Measurements from ENCODE around the gene MEOX2. TPM values are rescaled to one million over a fixed set of nuclear protein-coding genes. Genes with fewer than 3 reads are reported as not detected.

Gene MEOX2
- total and polyA plus RNA-seq, 9 donors: 42.8 to 125 (median 60.0) TPM

GRCh38 chr7:15625466-15625865 lies 61.0 kb downstream of the MEOX2 start:
- no peaks in the 10 kb centered on the region for H3K9me3 ChIP-seq (replicated peaks; ENCODE audit: control insufficient read depth, low read depth, low read length)
- no peak overlapping the region for H3K27ac ChIP-seq (ENCODE audit: low read length)
- no peak for DNase-seq
- H3K4me1 ChIP-seq (ENCODE audit: control insufficient read depth, insufficient read depth, low read length): peaks cover 5% of the 10 kb centered on the region
- WGBS (ENCODE audit: insufficient coverage): no CpG with 5 or more reads among the region's 1 CpG
- no peak overlapping the region for H3K4me3 ChIP-seq (ENCODE audit: low read length)
- H3K36me3 ChIP-seq (ENCODE audit: control insufficient read depth, insufficient read depth, low read length): peaks cover 8% of the 10 kb centered on the region
- H3K27me3 ChIP-seq (ENCODE audit: control insufficient read depth, insufficient read depth, low read length): no peaks in the 10 kb centered on the region

GRCh38 chr7:15621468-15621867 lies 65.0 kb downstream of the MEOX2 start:
- Histone ChIP-seq H3K36me3 (ENCODE audit: control insufficient read depth, insufficient read depth, low read length) (peaks cover 8% of the 10 kb centered on the region), H3K4me1 (ENCODE audit: control insufficient read depth, insufficient read depth, low read length) (no peaks in the 10 kb centered on the region), H3K27me3 (ENCODE audit: control insufficient read depth, insufficient read depth, low read length) (no peaks in the 10 kb centered on the region), H3K27ac (ENCODE audit: low read length) (no peak overlapping the region), H3K9me3 (replicated peaks; ENCODE audit: control insufficient read depth, low read depth, low read length) (no peaks in the 10 kb centered on the region), H3K4me3 (ENCODE audit: low read length) (no peak overlapping the region)
- WGBS (ENCODE audit: insufficient coverage): no CpG with 5 or more reads among the region's 2 CpGs
- DNase-seq: no peak

- Histone ChIP-seq H3K27me3 (ENCODE audit: control insufficient read depth, insufficient read depth, low read length) (no peaks in the 10 kb centered on the region), H3K27ac (ENCODE audit: low read length) (peak overlapping the region; percentile 17), H3K4me3 (ENCODE audit: low read length) (no peak overlapping the region), H3K9me3 (replicated peaks; ENCODE audit: control insufficient read depth, low read depth, low read length) (no peaks in the 10 kb centered on the region), H3K36me3 (ENCODE audit: control insufficient read depth, insufficient read depth, low read length) (peaks cover 8% of the 10 kb centered on the region), H3K4me1 (ENCODE audit: control insufficient read depth, insufficient read depth, low read length) (no peaks in the 10 kb centered on the region)
- peak; percentile 48 for DNase-seq
- 0% methylated on average over 1 of the region's 6 CpGs for WGBS (ENCODE audit: insufficient coverage)
Observed at GRCh38 chr7:15620491-15621185, 65.8 kb downstream of the MEOX2 start.

- no peak for DNase-seq
- WGBS (ENCODE audit: insufficient coverage): no CpG with 5 or more reads among the region's 2 CpGs
- Histone ChIP-seq H3K27ac (ENCODE audit: low read length) (no peak overlapping the region), H3K9me3 (replicated peaks; ENCODE audit: control insufficient read depth, low read depth, low read length) (no peaks in the 10 kb centered on the region), H3K36me3 (ENCODE audit: control insufficient read depth, insufficient read depth, low read length) (peaks cover 3% of the 10 kb centered on the region), H3K4me1 (ENCODE audit: control insufficient read depth, insufficient read depth, low read length) (no peaks in the 10 kb centered on the region), H3K27me3 (ENCODE audit: control insufficient read depth, insufficient read depth, low read length) (no peaks in the 10 kb centered on the region), H3K4me3 (ENCODE audit: low read length) (no peak overlapping the region)
Observed at GRCh38 chr7:15618275-15618674, 68.2 kb downstream of the MEOX2 start.

GRCh38 chr7:15612205-15612604 lies 74.3 kb downstream of the MEOX2 start:
- no peaks in the 10 kb centered on the region for H3K9me3 ChIP-seq (replicated peaks; ENCODE audit: control insufficient read depth, low read depth, low read length)
- no CpG with 5 or more reads among the region's 8 CpGs for WGBS (ENCODE audit: insufficient coverage)
- H3K27me3 ChIP-seq (ENCODE audit: control insufficient read depth, insufficient read depth, low read length): no peaks in the 10 kb centered on the region
- H3K4me3 ChIP-seq (ENCODE audit: low read length): no peak overlapping the region
- no peaks in the 10 kb centered on the region for H3K36me3 ChIP-seq (ENCODE audit: control insufficient read depth, insufficient read depth, low read length)
- DNase-seq: no peak
- no peak overlapping the region for H3K27ac ChIP-seq (ENCODE audit: low read length)
- no peaks in the 10 kb centered on the region for H3K4me1 ChIP-seq (ENCODE audit: control insufficient read depth, insufficient read depth, low read length)

- Histone ChIP-seq H3K4me1 (ENCODE audit: control insufficient read depth, insufficient read depth, low read length) (no peaks in the 10 kb centered on the region), H3K4me3 (ENCODE audit: low read length) (no peak overlapping the region), H3K36me3 (ENCODE audit: control insufficient read depth, insufficient read depth, low read length) (no peaks in the 10 kb centered on the region), H3K27ac (ENCODE audit: low read length) (no peak overlapping the region), H3K9me3 (replicated peaks; ENCODE audit: control insufficient read depth, low read depth, low read length) (no peaks in the 10 kb centered on the region), H3K27me3 (ENCODE audit: control insufficient read depth, insufficient read depth, low read length) (no peaks in the 10 kb centered on the region)
- WGBS (ENCODE audit: insufficient coverage): 88% methylated on average over 1 of the region's 2 CpGs
- no peak for DNase-seq
Observed at GRCh38 chr7:15610503-15610902, 76.0 kb downstream of the MEOX2 start.

GRCh38 chr7:15609287-15609686 lies 77.2 kb downstream of the MEOX2 start:
- DNase-seq: no peak
- WGBS (ENCODE audit: insufficient coverage): no CpG with 5 or more reads among the region's 2 CpGs
- Histone ChIP-seq H3K36me3 (ENCODE audit: control insufficient read depth, insufficient read depth, low read length) (no peaks in the 10 kb centered on the region), H3K4me3 (ENCODE audit: low read length) (no peak overlapping the region), H3K9me3 (replicated peaks; ENCODE audit: control insufficient read depth, low read depth, low read length) (no peaks in the 10 kb centered on the region), H3K27me3 (ENCODE audit: control insufficient read depth, insufficient read depth, low read length) (no peaks in the 10 kb centered on the region), H3K27ac (ENCODE audit: low read length) (no peak overlapping the region), H3K4me1 (ENCODE audit: control insufficient read depth, insufficient read depth, low read length) (no peaks in the 10 kb centered on the region)

GRCh38 chr7:15607529-15608210 lies 78.8 kb downstream of the MEOX2 start:
- no CpG with 5 or more reads among the region's 5 CpGs for WGBS (ENCODE audit: insufficient coverage)
- Histone ChIP-seq H3K27ac (ENCODE audit: low read length) (no peak overlapping the region), H3K27me3 (ENCODE audit: control insufficient read depth, insufficient read depth, low read length) (no peaks in the 10 kb centered on the region), H3K4me3 (ENCODE audit: low read length) (no peak overlapping the region), H3K36me3 (ENCODE audit: control insufficient read depth, insufficient read depth, low read length) (no peaks in the 10 kb centered on the region), H3K9me3 (replicated peaks; ENCODE audit: control insufficient read depth, low read depth, low read length) (no peaks in the 10 kb centered on the region), H3K4me1 (ENCODE audit: control insufficient read depth, insufficient read depth, low read length) (no peaks in the 10 kb centered on the region)
- DNase-seq: peak; percentile 54

- no peaks in the 10 kb centered on the region for H3K36me3 ChIP-seq (ENCODE audit: control insufficient read depth, insufficient read depth, low read length)
- H3K27me3 ChIP-seq (ENCODE audit: control insufficient read depth, insufficient read depth, low read length): no peaks in the 10 kb centered on the region
- H3K27ac ChIP-seq (ENCODE audit: low read length): no peak overlapping the region
- no peaks in the 10 kb centered on the region for H3K4me1 ChIP-seq (ENCODE audit: control insufficient read depth, insufficient read depth, low read length)
- H3K4me3 ChIP-seq (ENCODE audit: low read length): no peak overlapping the region
- WGBS (ENCODE audit: insufficient coverage): no CpG with 5 or more reads among the region's 3 CpGs
- no peak for DNase-seq
- H3K9me3 ChIP-seq (replicated peaks; ENCODE audit: control insufficient read depth, low read depth, low read length): no peaks in the 10 kb centered on the region
Observed at GRCh38 chr7:15606561-15606960, 79.9 kb downstream of the MEOX2 start.

- no CpG with 5 or more reads among the region's 1 CpG for WGBS (ENCODE audit: insufficient coverage)
- Histone ChIP-seq H3K4me3 (ENCODE audit: low read length) (no peak overlapping the region), H3K27ac (ENCODE audit: low read length) (no peak overlapping the region), H3K9me3 (replicated peaks; ENCODE audit: control insufficient read depth, low read depth, low read length) (peaks cover 5% of the 10 kb centered on the region), H3K36me3 (ENCODE audit: control insufficient read depth, insufficient read depth, low read length) (peaks cover 5% of the 10 kb centered on the region), H3K4me1 (ENCODE audit: control insufficient read depth, insufficient read depth, low read length) (no peaks in the 10 kb centered on the region), H3K27me3 (ENCODE audit: control insufficient read depth, insufficient read depth, low read length) (no peaks in the 10 kb centered on the region)
- DNase-seq: no peak
Observed at GRCh38 chr7:15604166-15604565, 82.3 kb downstream of the MEOX2 start.

All from muscle of leg (tissue), 11 donors.